Epidermal melanocyte (primary cell): ENCODE measurements around the gene SFMBT2.

Source experiments
- DNase-seq: peaks from one replicate; pipeline ENCODE4 v3.0.0; 2011; ENCODE audit warnings: low spot score; ENCODE audit not compliant: insufficient read length

Gene SFMBT2

GRCh38 chr10:7425691-7426090 is 14.9 kb upstream of the SFMBT2 start:
- DNase-seq: no peak

GRCh38 chr10:7424919-7425318 is 14.1 kb upstream of the SFMBT2 start:
- no peak for DNase-seq

- DNase-seq: no peak
Measured at GRCh38 chr10:7424315-7424714, 13.5 kb upstream of the SFMBT2 start.

- DNase-seq: no peak
Measured at GRCh38 chr10:7423521-7423920, 12.7 kb upstream of the SFMBT2 start.

GRCh38 chr10:7421526-7421925 is 10.7 kb upstream of the SFMBT2 start:
- no peak for DNase-seq

GRCh38 chr10:7419998-7420397 is 9.2 kb upstream of the SFMBT2 start:
- no peak for DNase-seq

GRCh38 chr10:7417807-7418206 is 7.0 kb upstream of the SFMBT2 start:
- DNase-seq: no peak

- DNase-seq: no peak
Measured at GRCh38 chr10:7417103-7417623, 6.3 kb upstream of the SFMBT2 start.

- DNase-seq: no peak
Measured at GRCh38 chr10:7414766-7415165, 3.9 kb upstream of the SFMBT2 start.

- DNase-seq: no peak
Measured at GRCh38 chr10:7412928-7413282, 2.1 kb upstream of the SFMBT2 start.

GRCh38 chr10:7412237-7412927 is 1.5 kb upstream of the SFMBT2 start:
- no peak for DNase-seq

GRCh38 chr10:7411671-7412128 is 866 bp upstream of the SFMBT2 start:
- no peak for DNase-seq

GRCh38 chr10:7410301-7410861 is 453 bp downstream of the SFMBT2 start:
- no peak for DNase-seq

GRCh38 chr10:7409732-7410168 is 1.1 kb downstream of the SFMBT2 start:
- no peak for DNase-seq

- DNase-seq: no peak
Measured at GRCh38 chr10:7409045-7409731, 1.6 kb downstream of the SFMBT2 start.

- DNase-seq: no peak
Measured at GRCh38 chr10:7408291-7409044, 2.4 kb downstream of the SFMBT2 start.

GRCh38 chr10:7407368-7408290 is 3.2 kb downstream of the SFMBT2 start:
- DNase-seq: no peak

GRCh38 chr10:7406712-7407333 is 4.0 kb downstream of the SFMBT2 start:
- no peak for DNase-seq

GRCh38 chr10:7405637-7406036 is 5.2 kb downstream of the SFMBT2 start:
- DNase-seq: no peak

GRCh38 chr10:7403620-7404019 is 7.2 kb downstream of the SFMBT2 start:
- DNase-seq: no peak
